HepG2 (cell line): ENCODE results near the gene MED23. TPM values are rescaled to one million over a fixed set of nuclear protein-coding genes. Genes with fewer than 3 reads are reported as not detected.
A peak's percentile ranks its signal among the peaks of the same experiment; 100 is the strongest.

Source experiments
- ARID5B ChIP-seq: IDR thresholded peaks from 2 replicates; pipeline ENCODE4 v1.4.0; 2020; ENCODE audit warnings: mild to moderate bottlenecking, missing genetic modification reagents
- GPBP1L1 ChIP-seq: sonication (generic); formaldehyde crosslinking; IDR thresholded peaks from 2 replicates; pipeline ENCODE4 v1.5.0; 2020; ENCODE audit warnings: mild to moderate bottlenecking, missing genetic modification reagents
- HMG20A ChIP-seq: IDR thresholded peaks from 2 replicates; pipeline ENCODE4 v1.6.1; 2016; ENCODE audit warnings: borderline replicate concordance
- JDP2 ChIP-seq: sonication (generic); formaldehyde crosslinking; IDR thresholded peaks from 2 replicates; pipeline ENCODE4 v1.8.1; 2022; ENCODE audit warnings: missing genetic modification reagents, borderline replicate concordance
- KDM1A ChIP-seq: IDR thresholded peaks from 2 replicates; pipeline ENCODE4 v1.6.1; 2016; ENCODE audit warnings: missing compliant biosample characterization
- MAF1 ChIP-seq: sonication (generic); formaldehyde crosslinking; IDR thresholded peaks from 2 replicates; pipeline ENCODE4 v1.5.0; 2020; ENCODE audit warnings: missing genetic modification reagents, borderline replicate concordance
- MIXL1 ChIP-seq: IDR thresholded peaks from 2 replicates; pipeline ENCODE4 v1.6.1; 2016
- MTA3 ChIP-seq: sonication (generic); formaldehyde crosslinking; IDR thresholded peaks from 2 replicates; pipeline ENCODE4 v1.4.0; 2020; ENCODE audit warnings: missing genetic modification reagents
- MYPOP ChIP-seq: sonication (generic); formaldehyde crosslinking; IDR thresholded peaks from 2 replicates; pipeline ENCODE4 v1.8.1; 2023; ENCODE audit warnings: mild to moderate bottlenecking, moderate library complexity, missing genetic modification reagents
- NFE2L1 ChIP-seq: sonication (generic); formaldehyde crosslinking; IDR thresholded peaks from 2 replicates; pipeline ENCODE4 v1.4.0; 2020; ENCODE audit warnings: missing genetic modification reagents, mild to moderate bottlenecking, borderline replicate concordance
- PAXIP1 ChIP-seq: sonication (generic); formaldehyde crosslinking; conservative IDR thresholded peaks from 2 replicates; pipeline ENCODE4 v1.4.0; 2020; ENCODE audit warnings: mild to moderate bottlenecking, missing genetic modification reagents, moderate library complexity
- PHF5A ChIP-seq: IDR thresholded peaks from one replicate; pipeline ENCODE4 v1.6.1; 2018; ENCODE audit warnings: low read depth, missing genetic modification reagents; ENCODE audit not compliant: unreplicated experiment
- RFX3 ChIP-seq: IDR thresholded peaks from 2 replicates; pipeline ENCODE4 v1.6.1; 2016; ENCODE audit warnings: missing biosample characterization, missing genetic modification reagents
- SMC3 ChIP-seq: IDR thresholded peaks from 2 replicates; pipeline ENCODE4 v1.6.1; 2011; ENCODE audit warnings: low read length, improper control_type of control experiment
- TEAD2 ChIP-seq: sonication (generic); formaldehyde crosslinking; IDR thresholded peaks from 2 replicates; pipeline ENCODE4 v1.9.0; 2021; ENCODE audit warnings: missing genetic modification reagents
- THAP11 ChIP-seq: IDR thresholded peaks from 2 replicates; pipeline ENCODE4 v1.6.1; 2016; ENCODE audit warnings: missing biosample characterization, missing genetic modification reagents
- TSC22D2 ChIP-seq: sonication (generic); formaldehyde crosslinking; IDR thresholded peaks from 2 replicates; pipeline ENCODE4 v1.5.1; 2020; ENCODE audit warnings: missing genetic modification reagents, mild to moderate bottlenecking, borderline replicate concordance
- ZNF12 ChIP-seq: sonication (generic); formaldehyde crosslinking; IDR thresholded peaks from 2 replicates; pipeline ENCODE4 v1.5.0; 2020; ENCODE audit warnings: missing genetic modification reagents
- ZNF160 ChIP-seq: sonication (generic); formaldehyde crosslinking; IDR thresholded peaks from 2 replicates; pipeline ENCODE4 v1.8.0; 2022; ENCODE audit warnings: mild to moderate bottlenecking, inconsistent platforms, missing genetic modification reagents
- ZNF326 ChIP-seq: sonication (generic); formaldehyde crosslinking; IDR thresholded peaks from 2 replicates; pipeline ENCODE4 v1.4.0; 2020; ENCODE audit warnings: missing genetic modification reagents, borderline replicate concordance
- ZNF776 ChIP-seq: sonication (generic); formaldehyde crosslinking; IDR thresholded peaks from 2 replicates; pipeline ENCODE4 v1.4.0; 2020; ENCODE audit warnings: mild to moderate bottlenecking, missing genetic modification reagents
- polyA plus RNA-seq, 8 experiments: library from polyadenylated mRNA; depleted of rRNA in 3 of 8; stranded (reverse) in 7 of 8; unstranded in 1 of 8; fragments of >200 nt; fragmentation: Illumina TruSeq in 4 of 8; extraction: Trizol in 4 of 8; gene quantifications; 2 replicates each; pipeline versions ENCODE4 v1.2.1 to v1.2.3, GENCODE V29; 2011 to 2016; ENCODE audit warnings: low read depth in 4 of 8, missing spikeins in 1 of 8, mixed read lengths in 1 of 8; ENCODE audit not compliant: insufficient read depth in 1 of 8
- total RNA-seq, 5 experiments: library from RNA; depleted of rRNA; stranded (reverse); fragments of >200 nt; fragmentation: Illumina TruSeq; extraction: Trizol; gene quantifications; 2 replicates each; pipeline ENCODE4 v1.2.3, GENCODE V29; 2016; ENCODE audit warnings: low read depth in 1 of 5

Gene MED23
- total and polyA plus RNA-seq, 2 of the 13 experiments (the other 11 are each of a cell fraction or from before 2014, with no cell fraction given), result 34.9 to 50.5 TPM

- peak; percentile 68 for TF ChIP-seq PAXIP1 (CRISPR knock-in tag)
- TF ChIP-seq TSC22D2, result no peak
- TF ChIP-seq MIXL1 (CRISPR knock-in tag), result peak; percentile 49; the same call in 1 of the 2 replicates
- TF ChIP-seq SMC3, result no peak
- peak; percentile 58 for TF ChIP-seq THAP11 (CRISPR knock-in tag)
- peak; percentile 75; the same call in 1 of the 2 replicates for TF ChIP-seq ZNF12 (CRISPR knock-in tag)
- TF ChIP-seq MYPOP (CRISPR knock-in tag), result no peak; the same call in 1 of the 2 replicates
- TF ChIP-seq ARID5B (CRISPR knock-in tag), result peak; percentile 88
- TF ChIP-seq GPBP1L1 (CRISPR knock-in tag), result no peak
- no peak for TF ChIP-seq TEAD2 (CRISPR knock-in tag)
- peak; percentile 80; the same call in 1 of the 2 replicates for TF ChIP-seq HMG20A (CRISPR knock-in tag)
- no peak for TF ChIP-seq ZNF160 (CRISPR knock-in tag)
- no peak for TF ChIP-seq MTA3
- no peak for TF ChIP-seq ZNF326 (CRISPR knock-in tag)
- no peak for TF ChIP-seq NFE2L1 (CRISPR knock-in tag)
- peak; percentile 27 for TF ChIP-seq PHF5A (CRISPR knock-in tag)
- no peak for TF ChIP-seq KDM1A (CRISPR knock-in tag)
- no peak for TF ChIP-seq ZNF776
- no peak for TF ChIP-seq RFX3
- TF ChIP-seq JDP2 (CRISPR knock-in tag), result no peak
- no peak for TF ChIP-seq MAF1 (CRISPR knock-in tag)
These were observed 9.1 kb upstream of the MED23 start, which contains the start of gene ENPP3 (continued) for GRCh38 chr6:131636880-131637792.
